GM12891 (cell line): ENCODE measurements around the gene KCND2.

Source experiments
- POLR2A ChIP-seq: IDR thresholded peaks from 2 replicates; pipeline ENCODE4 v1.6.1; 2011; ENCODE audit warnings: low read depth, low read length, control low read depth
- POLR2AphosphoS5 ChIP-seq: IDR thresholded peaks from 2 replicates; pipeline ENCODE4 v1.6.1; 2011; ENCODE audit warnings: low read depth, low read length, control low read depth
- POU2F2 ChIP-seq: IDR thresholded peaks from 2 replicates; pipeline ENCODE4 v1.6.1; 2011; ENCODE audit warnings: low read depth, mild to moderate bottlenecking, control low read depth, low read length, moderate library complexity
- TAF1 ChIP-seq: IDR thresholded peaks from 2 replicates; pipeline ENCODE4 v1.6.1; 2011; ENCODE audit warnings: low read depth, low read length, control low read depth

DNA sequence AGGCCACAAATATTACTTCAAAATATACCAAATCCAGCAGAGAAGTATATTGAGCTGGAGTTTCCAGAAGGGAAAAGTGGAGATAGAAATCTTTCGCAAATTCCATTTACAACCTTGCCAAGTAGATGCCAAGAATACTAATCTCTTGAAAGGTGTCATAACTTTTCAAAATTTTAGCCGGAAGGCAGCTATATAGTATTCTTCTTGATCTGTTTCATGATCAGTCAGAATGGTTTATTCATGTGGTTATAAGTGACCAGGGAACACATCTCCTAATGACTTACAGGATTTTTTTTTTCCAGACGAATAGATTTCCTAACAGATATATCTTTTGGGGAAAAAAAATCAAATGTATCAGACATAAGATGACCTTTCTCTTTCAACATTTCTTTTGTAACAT is 314.3 kb downstream of the KCND2 start:
- TF ChIP-seq TAF1 (no peak), POU2F2 (no peak), POLR2A (no peak), POLR2AphosphoS5 (no peak)
